ENCODE data around the gene MICAL2. TPM values are rescaled to one million over a fixed set of nuclear protein-coding genes. Genes with fewer than 3 reads are reported as not detected.

MICAL2 gene
- total RNA-seq, 3 donors from 2014 or later: 263 to 384 (median 312) TPM

DNA sequence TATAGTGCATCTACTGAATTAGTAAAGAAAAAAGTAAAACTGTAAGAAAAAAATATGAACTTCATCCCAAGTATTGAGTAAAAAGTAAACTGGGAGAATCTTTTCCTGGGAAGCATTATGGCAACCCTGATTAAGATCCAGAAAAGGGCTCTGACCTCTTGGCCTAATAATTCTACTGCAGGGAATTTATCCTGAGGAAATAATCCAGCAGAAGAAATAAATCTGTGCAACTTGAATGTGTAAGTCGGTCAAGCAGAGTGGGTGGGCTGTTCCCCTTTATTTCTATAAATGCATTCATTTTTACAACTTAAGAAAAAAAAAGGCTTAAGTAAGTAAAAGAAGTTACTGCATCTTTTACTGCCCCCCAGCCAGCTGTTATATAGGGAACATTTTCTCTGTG, 155.7 kb downstream of the MICAL2 start:
- intact Hi-C loops (cut with DNase I, micrococcal nuclease): no loop called here
- no peaks in the 10 kb centered on the region for H3K9me3 ChIP-seq
- TF ChIP-seq, protein P1, sequence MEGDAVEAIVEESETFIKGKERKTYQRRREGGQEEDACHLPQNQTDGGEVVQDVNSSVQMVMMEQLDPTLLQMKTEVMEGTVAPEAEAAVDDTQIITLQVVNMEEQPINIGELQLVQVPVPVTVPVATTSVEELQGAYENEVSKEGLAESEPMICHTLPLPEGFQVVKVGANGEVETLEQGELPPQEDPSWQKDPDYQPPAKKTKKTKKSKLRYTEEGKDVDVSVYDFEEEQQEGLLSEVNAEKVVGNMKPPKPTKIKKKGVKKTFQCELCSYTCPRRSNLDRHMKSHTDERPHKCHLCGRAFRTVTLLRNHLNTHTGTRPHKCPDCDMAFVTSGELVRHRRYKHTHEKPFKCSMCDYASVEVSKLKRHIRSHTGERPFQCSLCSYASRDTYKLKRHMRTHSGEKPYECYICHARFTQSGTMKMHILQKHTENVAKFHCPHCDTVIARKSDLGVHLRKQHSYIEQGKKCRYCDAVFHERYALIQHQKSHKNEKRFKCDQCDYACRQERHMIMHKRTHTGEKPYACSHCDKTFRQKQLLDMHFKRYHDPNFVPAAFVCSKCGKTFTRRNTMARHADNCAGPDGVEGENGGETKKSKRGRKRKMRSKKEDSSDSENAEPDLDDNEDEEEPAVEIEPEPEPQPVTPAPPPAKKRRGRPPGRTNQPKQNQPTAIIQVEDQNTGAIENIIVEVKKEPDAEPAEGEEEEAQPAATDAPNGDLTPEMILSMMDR (IDR thresholded peaks at IDR 0.05): no peak
- no peak for ATAC-seq
- no peak overlapping the region for H3K4me3 ChIP-seq
- no peak for DNase-seq
- H3K36me3 ChIP-seq (ENCODE audit: low read depth): no peaks in the 10 kb centered on the region
- no peaks in the 10 kb centered on the region for H3K4me1 ChIP-seq (ENCODE audit: low read depth)

DNA sequence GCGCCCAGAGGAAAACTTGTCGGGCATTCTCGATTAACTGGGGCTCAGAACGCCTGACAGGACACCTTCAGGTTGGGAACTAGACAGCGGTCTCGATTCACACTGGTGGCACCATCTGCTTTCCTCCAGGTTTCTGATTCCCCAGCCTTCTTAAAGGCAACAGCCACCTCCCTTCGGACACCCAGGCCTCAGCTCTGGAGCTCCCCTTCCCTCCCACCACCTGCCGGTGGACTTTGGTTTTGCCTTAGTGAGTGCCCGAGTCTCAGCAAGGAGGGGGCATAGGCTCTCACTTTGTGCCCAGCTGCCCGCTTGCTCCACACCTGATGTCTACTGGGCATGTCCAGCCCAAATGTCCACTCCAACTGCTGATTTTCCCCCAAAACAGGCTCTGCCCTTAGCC, 156.6 kb downstream of the MICAL2 start:
- Histone ChIP-seq H3K4me3 (no peak overlapping the region), H3K36me3 (ENCODE audit: low read depth) (no peaks in the 10 kb centered on the region), H3K4me1 (ENCODE audit: low read depth) (no peaks in the 10 kb centered on the region), H3K9me3 (no peaks in the 10 kb centered on the region)
- DNase-seq: no peak
- intact Hi-C loops (cut with DNase I, micrococcal nuclease): no loop called here
- ATAC-seq: no peak
- TF ChIP-seq, protein P1 (IDR thresholded peaks at IDR 0.05): no peak

DNA sequence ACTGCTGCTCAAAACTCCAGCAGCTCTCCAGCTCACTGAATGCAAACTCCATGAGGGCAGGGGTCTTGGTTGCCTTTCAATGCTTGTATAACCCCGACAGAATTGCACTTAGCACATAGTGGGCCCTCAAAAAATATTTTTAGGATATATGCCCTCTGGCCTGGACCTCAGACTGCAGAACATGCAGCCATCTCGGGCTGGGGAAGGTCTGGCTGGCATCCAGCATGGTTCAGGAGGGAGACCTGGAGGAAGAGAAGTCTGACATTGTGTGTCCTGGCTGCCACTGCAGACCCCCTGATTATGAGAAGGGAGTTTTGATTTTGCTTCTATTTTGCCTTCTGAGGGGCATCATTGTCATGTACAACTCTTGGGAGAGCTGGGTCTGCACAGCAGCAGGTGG, 157.5 kb downstream of the MICAL2 start:
- DNase-seq: no peak
- intact Hi-C loops (cut with DNase I, micrococcal nuclease): no loop called here
- H3K9me3 ChIP-seq: no peaks in the 10 kb centered on the region
- no peak overlapping the region for H3K4me3 ChIP-seq
- H3K4me1 ChIP-seq (ENCODE audit: low read depth): no peaks in the 10 kb centered on the region
- no peak for ATAC-seq
- TF ChIP-seq, protein P1 (IDR thresholded peaks at IDR 0.05): no peak
- H3K36me3 ChIP-seq (ENCODE audit: low read depth): no peaks in the 10 kb centered on the region

DNA sequence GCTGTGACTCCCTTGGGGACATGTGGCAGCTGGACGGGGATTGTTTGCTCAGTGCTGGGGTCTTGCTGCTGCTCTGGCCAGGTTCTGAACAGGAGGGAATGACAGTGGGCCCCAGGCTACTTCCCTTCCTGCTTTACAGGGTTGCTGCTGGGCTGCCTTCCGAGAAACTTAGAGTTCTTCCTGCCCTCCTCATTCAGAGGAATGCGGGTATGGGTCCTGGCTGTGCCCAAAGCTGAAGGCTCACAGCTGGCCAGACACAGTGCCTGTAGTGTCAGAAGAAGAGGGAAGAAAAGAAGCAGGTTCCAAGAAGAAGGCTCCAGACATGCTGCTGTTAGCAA, 158.7 kb downstream of the MICAL2 start:
- Histone ChIP-seq H3K4me3 (no peak overlapping the region), H3K36me3 (ENCODE audit: low read depth) (no peaks in the 10 kb centered on the region), H3K9me3 (no peaks in the 10 kb centered on the region), H3K4me1 (ENCODE audit: low read depth) (no peaks in the 10 kb centered on the region)
- TF ChIP-seq, protein P1 (IDR thresholded peaks at IDR 0.05): no peak
- peak; percentile 42 for ATAC-seq
- DNase-seq: no peak
- intact Hi-C loops (cut with DNase I, micrococcal nuclease): no loop called here

DNA sequence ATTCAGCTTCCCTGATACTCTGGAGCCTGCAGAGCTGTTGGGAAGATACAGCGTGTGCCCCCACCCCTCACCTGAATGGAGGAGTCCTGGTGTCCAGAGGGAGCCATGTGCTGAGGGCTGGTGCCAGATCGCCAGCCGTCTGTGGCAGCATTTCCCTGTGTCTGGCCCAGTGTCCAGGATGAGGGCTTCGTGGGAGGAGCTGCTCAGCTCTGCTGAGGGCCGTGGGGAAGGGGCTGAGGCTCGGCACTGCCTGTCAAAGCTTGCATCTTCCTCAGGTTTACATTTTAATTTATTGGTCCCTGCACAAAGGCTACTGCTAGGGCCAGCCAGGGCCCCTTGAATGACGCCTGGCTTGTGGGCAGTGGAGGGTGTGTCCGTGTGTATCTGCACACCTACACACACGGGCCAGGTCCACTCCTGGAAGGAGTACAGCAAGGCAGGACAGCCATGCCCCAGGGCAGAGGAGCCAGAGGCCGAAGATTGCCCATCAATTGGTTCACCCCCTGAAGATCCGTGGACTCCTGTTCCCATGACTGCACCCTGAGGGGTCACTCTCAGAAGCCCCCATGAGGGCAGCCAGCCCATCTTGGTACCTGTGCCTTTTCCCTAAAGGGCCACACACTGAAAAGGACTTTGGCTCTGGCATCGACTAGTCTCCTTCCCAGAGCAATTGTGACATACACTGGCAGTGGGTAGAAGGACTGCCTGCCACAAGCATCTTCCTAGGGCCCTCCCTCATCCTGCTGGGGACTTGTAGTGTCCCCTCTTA, 159.2 kb downstream of the MICAL2 start:
- TF ChIP-seq, protein P1 (IDR thresholded peaks at IDR 0.05): no peak
- Histone ChIP-seq H3K4me3 (no peak overlapping the region), H3K36me3 (ENCODE audit: low read depth) (no peaks in the 10 kb centered on the region), H3K9me3 (no peaks in the 10 kb centered on the region), H3K4me1 (ENCODE audit: low read depth) (no peaks in the 10 kb centered on the region)
- intact Hi-C loops (cut with DNase I, micrococcal nuclease): no loop called here
- DNase-seq (no peak), ATAC-seq (peak; percentile 63)
